ENCODE data around the gene DNMBP.

Gene DNMBP

DNA sequence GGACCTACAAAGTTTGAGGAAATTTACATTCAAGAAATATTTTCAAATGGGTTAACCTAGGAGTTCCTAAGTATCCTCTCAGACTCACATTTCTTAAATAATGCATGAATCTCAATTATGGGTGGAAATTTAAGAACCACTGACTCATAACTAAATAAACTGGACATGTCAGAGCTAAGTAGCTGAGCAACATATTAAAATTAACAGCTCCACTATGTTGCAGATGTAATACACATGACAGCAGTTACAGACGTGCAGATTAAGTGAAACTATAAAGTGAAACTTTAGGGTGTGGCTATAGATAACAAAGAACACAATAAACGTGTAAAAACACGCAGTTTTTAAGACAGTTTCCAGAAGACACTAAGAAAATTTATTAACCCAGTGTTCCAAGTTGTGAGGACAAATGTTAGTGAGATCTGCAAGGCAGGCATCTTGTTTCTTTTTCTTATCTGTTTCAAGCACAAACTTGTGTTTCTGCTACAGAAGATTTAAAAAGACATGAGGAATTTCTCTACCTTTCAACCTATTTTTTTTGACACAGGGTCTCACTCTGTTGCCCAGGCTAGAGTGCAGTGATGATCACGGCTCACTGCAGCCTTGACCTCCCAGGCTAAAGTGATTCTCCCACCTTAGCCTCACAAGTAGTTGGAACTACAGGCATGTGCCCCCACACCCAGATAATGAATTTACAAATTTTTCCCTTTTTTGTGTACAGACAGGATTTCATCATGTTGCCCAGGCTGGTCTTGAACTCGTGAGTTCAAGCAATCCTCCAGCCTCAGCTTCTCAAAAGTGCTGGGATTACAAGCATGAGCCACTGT is 25.3 kb downstream of the DNMBP start:
- no peak for TF ChIP-seq GATA1 (IDR thresholded peaks at IDR 0.05; ENCODE audit: low read depth, low read length)
- TF ChIP-seq POLR2A (IDR thresholded peaks at IDR 0.05; ENCODE audit: low read length), result no peak
- DNase-seq, result peak; percentile 48 to 64

DNA sequence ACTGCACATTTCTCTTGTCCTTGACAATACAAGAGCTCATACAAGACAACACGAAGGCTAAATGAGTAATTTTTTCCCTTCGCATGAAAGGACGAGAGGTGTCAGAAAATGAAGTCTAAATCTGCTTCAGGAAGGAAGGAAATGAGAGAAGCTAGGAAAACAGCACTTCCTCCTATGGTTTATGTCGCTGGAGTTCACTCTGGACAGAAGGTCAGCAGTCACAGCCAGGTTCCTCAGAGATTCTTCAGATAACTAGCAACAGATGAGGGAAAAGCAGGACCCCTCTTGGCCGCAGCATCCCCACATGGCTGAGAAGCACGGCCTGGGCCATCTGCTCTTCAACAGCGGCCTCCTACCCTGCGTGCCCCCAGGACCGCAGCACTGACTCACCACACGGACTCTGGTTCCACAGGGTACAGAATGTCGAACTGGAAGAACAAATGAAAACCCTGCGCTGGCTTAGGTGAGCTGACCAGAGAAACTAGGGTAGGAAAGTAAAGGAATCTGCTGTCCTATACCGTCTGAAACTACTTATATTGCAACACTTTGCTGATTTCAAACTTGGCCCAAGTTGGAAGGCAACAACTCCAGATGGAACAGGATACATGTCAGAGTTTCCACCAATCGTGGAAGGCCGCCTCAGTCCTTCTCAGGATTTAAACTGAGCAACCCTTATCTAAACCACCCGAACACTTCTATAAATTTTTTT is 26.3 kb downstream of the DNMBP start:
- peak; percentile 35 to 52 for DNase-seq
- no peak for TF ChIP-seq GATA1 (IDR thresholded peaks at IDR 0.05; ENCODE audit: low read depth, low read length)
- no peak for TF ChIP-seq POLR2A (IDR thresholded peaks at IDR 0.05; ENCODE audit: low read length)

DNA sequence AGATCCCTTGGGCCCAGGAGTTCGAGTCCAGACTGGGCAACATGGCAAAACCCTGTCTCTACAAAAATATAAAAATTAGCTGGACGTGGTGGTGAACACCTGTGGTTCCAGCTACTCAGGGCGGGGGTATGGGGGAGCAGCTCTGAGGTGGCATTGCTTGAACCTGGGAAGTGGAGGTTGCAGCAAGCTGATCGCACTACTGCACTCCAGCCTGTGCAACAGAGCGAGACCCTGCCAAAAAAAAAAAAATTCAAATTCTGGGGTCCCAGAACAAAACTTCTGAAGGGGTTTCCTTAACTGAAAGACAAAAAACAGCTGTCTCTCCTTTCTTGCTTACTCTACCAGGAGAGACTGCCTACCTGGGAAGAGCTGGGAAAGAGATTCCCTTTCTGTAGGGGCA is 27.0 kb downstream of the DNMBP start:
- DNase-seq, result no peak
- TF ChIP-seq POLR2A (IDR thresholded peaks at IDR 0.05; ENCODE audit: low read length) (no peak), GATA1 (IDR thresholded peaks at IDR 0.05; ENCODE audit: low read depth, low read length) (no peak)

DNA sequence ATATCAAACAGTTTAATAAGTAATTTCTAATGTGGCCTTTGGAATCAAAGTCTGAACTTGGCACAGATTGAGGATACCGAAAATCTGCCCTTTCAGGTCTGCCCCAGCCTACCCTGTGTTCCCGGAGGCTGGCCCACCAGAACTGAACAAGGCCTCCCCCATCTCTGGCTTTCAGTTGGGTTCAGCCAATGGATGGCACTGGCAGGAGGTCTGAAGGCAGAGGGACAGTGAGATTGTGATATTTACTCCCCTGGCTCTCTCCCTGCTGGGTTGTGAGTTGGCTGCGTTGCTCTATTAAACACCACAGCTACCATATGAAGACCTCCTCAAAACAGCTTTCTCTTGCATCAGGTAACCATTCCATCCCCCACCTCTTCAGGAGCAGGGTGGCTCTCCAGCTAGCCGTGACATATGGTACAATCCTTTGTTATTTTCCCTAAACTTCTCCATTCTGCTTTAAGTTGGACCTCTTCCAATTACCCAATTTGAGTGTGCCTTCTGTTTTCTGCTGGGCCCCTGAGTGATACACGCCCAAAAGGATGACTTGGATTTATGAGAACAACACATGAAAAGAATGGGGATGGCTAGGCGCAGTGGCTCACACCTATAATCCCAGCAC is 28.1 kb downstream of the DNMBP start:
- TF ChIP-seq GATA1 (IDR thresholded peaks at IDR 0.05; ENCODE audit: low read depth, low read length), result no peak
- TF ChIP-seq POLR2A (IDR thresholded peaks at IDR 0.05; ENCODE audit: low read length), result no peak
- DNase-seq, result peak in 1 of 2 experiments; percentile 11

DNA sequence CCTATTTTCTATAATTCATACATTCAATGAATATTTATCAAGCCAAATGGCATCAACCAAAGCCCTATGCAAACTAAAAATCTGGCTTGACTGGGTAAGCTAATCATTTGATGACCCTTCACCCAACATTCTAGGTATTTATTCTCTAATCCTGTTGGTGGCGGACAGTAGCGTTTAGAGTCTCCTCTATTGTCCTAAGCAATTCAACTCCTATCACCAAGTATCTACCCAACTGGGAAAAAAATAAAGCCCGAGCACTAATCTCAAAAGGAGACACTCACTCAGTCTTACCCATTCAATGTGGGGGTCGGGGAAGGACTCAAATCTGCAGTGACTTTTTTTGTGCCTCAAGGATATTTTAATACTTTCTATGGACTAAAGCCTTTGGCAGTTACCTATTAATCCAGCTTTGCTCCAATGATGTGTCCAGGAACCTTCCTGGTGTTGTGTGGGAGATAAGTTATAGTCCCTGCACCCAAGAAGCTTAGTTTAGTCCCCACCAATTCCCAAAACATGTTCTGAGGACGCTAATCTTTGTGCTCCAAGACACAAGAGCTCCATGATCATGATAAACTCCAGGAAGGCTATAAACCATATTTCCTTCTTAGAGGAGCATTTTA is 30.6 kb downstream of the DNMBP start:
- no peak for DNase-seq
- TF ChIP-seq POLR2A (IDR thresholded peaks at IDR 0.05; ENCODE audit: low read length) (no peak), GATA1 (IDR thresholded peaks at IDR 0.05; ENCODE audit: low read depth, low read length) (no peak)

DNA sequence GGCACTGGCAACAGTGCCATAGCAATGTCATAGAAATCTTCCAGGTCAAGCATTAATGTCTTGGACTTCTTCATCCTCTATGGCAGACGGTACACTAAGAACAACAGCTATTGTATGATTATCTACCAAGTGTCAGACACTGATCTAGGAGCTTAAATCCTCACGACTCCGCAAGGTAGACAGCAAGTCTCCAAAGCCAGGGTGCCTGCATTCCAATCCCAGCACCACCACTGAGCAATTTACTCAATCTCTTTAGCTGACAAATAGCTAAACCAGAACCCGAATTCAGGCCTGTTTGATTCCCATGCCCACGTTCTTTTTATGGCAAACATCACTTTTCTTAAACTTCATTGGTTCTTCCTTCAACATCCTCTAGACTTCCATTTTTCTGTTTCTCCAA is 31.8 kb downstream of the DNMBP start:
- TF ChIP-seq POLR2A (IDR thresholded peaks at IDR 0.05; ENCODE audit: low read length), result no peak
- no peak for TF ChIP-seq GATA1 (IDR thresholded peaks at IDR 0.05; ENCODE audit: low read depth, low read length)
- no peak for DNase-seq

DNA sequence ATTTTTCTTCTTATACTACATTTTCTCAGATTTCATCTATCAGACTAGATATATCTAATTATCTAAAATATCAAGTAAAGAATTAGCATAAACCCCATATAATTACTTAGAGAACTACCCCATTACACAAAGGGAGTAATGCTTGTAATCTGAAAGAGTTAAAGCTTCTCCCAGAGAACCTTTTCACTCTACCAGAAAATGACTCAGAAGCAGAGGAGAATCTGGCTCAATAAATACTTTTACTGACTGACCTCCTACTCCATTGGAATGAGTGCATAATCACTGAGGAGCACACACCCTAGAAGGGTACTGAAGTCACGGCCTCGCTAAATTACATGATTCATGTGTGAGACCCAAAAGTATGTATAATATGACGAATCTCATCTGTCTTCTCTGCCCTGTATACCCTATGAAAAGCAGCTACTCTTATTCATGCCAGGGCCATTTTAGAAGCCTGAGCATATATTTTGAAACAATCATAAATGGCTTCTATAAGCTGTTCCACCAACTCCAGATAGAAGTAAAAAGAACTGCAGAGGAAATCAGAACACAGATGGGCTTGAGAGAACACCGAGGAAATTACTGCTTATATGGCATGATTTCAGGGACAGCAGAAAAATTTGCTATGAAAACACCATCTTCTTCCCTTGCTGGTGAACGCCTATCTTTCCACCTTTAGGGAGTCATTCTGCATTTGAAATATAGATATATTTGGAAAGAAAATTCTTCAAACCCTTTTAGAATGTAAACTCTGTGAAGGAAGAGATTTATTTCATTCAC is 32.7 kb downstream of the DNMBP start:
- TF ChIP-seq GATA1 (IDR thresholded peaks at IDR 0.05; ENCODE audit: low read depth, low read length), result no peak
- TF ChIP-seq POLR2A (IDR thresholded peaks at IDR 0.05; ENCODE audit: low read length), result no peak
- no peak for DNase-seq

DNA sequence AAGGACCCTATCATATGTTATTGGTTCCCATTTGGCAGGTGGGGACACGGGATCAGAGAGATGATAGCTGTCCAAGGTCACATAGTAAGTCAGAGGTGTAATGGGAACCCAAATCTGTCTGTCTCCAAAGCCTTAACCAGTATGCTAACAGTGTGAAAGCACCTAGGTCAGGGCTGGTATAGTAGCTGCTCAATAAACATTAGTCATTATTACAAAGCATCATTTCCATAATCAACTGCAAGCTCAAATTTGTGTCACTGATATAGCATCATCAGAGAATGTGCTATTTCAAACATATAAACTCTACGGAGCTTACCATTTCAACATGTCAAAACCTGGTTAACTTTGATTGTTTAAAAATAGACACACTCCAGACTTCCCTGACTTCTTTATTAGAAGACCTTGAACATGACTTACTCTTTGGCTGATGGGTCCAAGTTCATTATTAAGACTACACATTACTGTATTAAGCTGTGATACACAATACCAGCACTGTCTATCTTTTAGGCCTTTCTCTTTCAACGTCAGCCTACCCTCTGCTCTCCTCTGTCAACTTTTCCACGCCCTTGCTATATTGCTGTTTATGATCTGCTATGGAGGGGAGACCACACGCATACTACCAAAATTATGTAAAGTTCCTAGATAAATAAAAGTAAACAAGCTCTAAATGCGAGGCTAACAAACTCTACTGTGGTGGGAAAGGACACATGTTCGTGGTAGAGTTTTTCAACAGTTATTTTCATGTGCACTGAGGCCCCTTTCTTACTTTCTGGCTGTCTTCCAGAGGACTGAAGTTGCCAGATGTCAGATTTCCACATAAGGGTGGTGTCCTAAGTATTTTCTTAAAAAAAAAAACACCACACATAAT is 33.6 kb downstream of the DNMBP start:
- peak; percentile 19 to 34 for DNase-seq
- TF ChIP-seq GATA1 (IDR thresholded peaks at IDR 0.05; ENCODE audit: low read depth, low read length), result no peak
- TF ChIP-seq POLR2A (IDR thresholded peaks at IDR 0.05; ENCODE audit: low read length), result no peak

DNA sequence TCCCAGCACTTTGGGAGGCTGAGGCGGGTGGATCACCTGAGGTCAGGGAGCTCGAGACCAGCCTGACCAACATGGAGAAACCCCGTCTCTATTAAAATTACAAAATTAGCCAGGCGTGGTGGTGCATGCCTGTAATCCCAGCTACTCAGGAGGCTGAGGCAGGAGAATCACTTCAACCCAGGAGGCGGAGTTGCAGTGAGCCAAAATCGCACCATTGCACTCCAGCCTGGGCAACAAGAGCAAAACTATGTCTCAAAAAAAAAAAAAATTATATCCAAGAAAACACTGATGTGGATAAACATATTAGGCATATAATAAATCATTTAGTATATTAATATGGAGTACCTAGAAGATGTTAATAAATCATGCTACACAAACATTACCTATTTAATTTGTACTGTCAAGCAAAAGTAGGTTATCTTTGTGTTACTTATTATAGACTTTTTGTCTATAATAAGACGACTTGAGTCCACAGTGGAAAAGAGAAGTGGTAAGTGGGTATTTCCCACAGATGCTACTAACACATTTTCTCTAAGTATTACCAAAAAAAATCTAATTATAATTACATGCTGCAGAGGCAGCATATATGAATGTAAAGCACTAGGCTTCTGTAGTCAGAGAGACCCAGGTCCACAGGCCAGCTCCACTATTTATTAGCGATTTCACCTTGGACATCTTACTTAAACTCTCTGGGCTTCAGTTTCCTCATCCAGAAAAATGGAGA is 34.5 kb downstream of the DNMBP start:
- no peak for TF ChIP-seq GATA1 (IDR thresholded peaks at IDR 0.05; ENCODE audit: low read depth, low read length)
- DNase-seq, result no peak

DNA sequence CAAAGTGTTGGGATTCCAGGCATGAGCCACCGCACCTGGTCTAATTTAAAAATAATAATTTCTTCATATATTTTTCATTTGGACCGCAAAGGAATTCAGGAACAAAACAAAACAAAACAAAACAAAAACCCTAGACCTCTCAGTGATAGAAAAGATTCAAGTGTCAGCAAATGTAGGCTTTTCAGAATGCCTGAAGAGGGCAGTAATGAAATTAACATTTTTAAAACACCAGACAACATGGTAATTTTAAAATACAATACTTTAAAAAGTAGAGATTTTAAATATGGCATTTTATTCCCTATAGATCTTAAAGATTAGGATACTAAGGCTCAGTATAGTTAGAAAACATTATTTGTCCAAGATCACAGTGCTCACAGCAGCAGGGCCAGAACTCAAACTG is 36.6 kb downstream of the DNMBP start:
- no peak for DNase-seq
- no peak for TF ChIP-seq POLR2A (IDR thresholded peaks at IDR 0.05; ENCODE audit: low read length)
- no peak for TF ChIP-seq GATA1 (IDR thresholded peaks at IDR 0.05; ENCODE audit: low read depth, low read length)

DNA sequence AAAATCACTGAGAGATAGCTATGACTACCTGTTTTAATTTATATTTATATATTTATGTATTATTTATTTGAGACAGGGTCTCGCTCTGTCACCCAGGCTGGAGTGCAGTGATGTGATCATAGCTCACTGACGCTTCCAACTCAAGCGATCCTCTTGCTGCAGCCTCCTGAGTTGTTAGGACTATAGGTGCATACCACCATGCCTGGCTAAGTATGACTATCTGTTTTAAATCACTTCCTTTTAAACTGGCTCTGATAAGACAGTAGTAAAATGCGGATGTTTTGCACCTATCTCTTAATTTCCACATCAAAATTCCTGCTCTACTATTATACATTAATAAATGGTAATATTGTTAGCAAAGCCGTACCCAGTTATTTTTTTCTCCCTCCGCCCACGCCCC is 41.8 kb downstream of the DNMBP start:
- TF ChIP-seq POLR2A (IDR thresholded peaks at IDR 0.05; ENCODE audit: low read length) (no peak), GATA1 (IDR thresholded peaks at IDR 0.05; ENCODE audit: low read depth, low read length) (no peak)
- DNase-seq, result no peak

DNA sequence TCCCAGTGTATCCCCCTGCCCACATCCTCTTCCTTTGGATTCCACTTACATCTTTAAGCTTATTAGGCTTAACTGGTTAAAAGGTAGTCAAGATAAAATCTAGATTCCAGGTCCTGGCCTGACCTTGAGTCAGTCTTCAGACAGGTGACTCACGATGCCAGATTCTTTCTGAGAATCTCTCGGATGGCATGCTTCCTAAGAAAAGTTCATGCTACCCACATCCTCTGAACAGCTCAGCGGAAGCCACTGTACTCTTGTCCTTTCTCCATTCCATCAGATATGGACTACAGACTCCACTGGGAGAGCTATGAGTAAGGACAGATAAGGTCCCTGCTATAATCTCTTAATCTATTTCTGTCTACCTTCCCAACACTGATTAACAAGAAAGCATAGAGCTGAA is 43.4 kb downstream of the DNMBP start:
- no peak for DNase-seq

More for the DNA sequence above, 43.4 kb downstream of the DNMBP start:
- TF ChIP-seq GATA1 (IDR thresholded peaks at IDR 0.05; ENCODE audit: low read depth, low read length) (no peak), POLR2A (IDR thresholded peaks at IDR 0.05; ENCODE audit: low read length) (no peak)
